Smooth muscle cell (in vitro differentiated cells): ENCODE data around the gene CALHM6. TPM values are rescaled to one million over a fixed set of nuclear protein-coding genes. Genes with fewer than 3 reads are reported as not detected.

Experiments used
- DNase-seq: peaks from one replicate; lab custom pipeline; 2025; ENCODE audit not compliant: unreplicated experiment; lab: John Stamatoyannopoulos, UW
- H2AFZ ChIP-seq: fragments of 200-600 bp; sonication (generic); 2 replicates; pipeline ENCODE4 v1.6.0; 2016; ENCODE audit warnings: antibody characterized with exemption, low read depth, mild to moderate bottlenecking
- H3F3A ChIP-seq: fragments of 200-600 bp; sonication (generic); 2 replicates; pipeline ENCODE4 v1.6.0; 2017; ENCODE audit warnings: antibody characterized with exemption, low read depth
- H3K27ac ChIP-seq: fragments of 200-600 bp; sonication (generic); 2 replicates; pipeline ENCODE4 v1.5.1; 2016; ENCODE audit warnings: low read depth, mild to moderate bottlenecking
- H3K27me3 ChIP-seq: fragments of 200-600 bp; sonication (generic); 2 replicates; pipeline ENCODE4 v1.6.1; 2016; ENCODE audit warnings: low read depth, mild to moderate bottlenecking
- H3K36me3 ChIP-seq: fragments of 200-600 bp; sonication (generic); 2 replicates; pipeline ENCODE4 v1.5.1; 2016; ENCODE audit warnings: low read depth
- H3K4me1 ChIP-seq: fragments of 200-600 bp; sonication (generic); 2 replicates; pipeline ENCODE4 v1.5.1; 2016; ENCODE audit warnings: low read depth
- H3K4me2 ChIP-seq: fragments of 200-600 bp; sonication (generic); 2 replicates; pipeline ENCODE4 v1.6.0; 2016; ENCODE audit warnings: mild to moderate bottlenecking
- H3K4me3 ChIP-seq: fragments of 200-600 bp; sonication (generic); 2 replicates; pipeline ENCODE4 v1.5.1; 2016; ENCODE audit warnings: mild to moderate bottlenecking
- H3K79me2 ChIP-seq: fragments of 200-600 bp; sonication (generic); 2 replicates; pipeline ENCODE4 v1.6.0; 2016; ENCODE audit warnings: low read depth, mild to moderate bottlenecking
- H3K9ac ChIP-seq: fragments of 200-600 bp; sonication (generic); 2 replicates; pipeline ENCODE4 v1.6.0; 2016; ENCODE audit warnings: low read depth
- H3K9me3 ChIP-seq: fragments of 200-600 bp; sonication (generic); replicated peaks from 2 replicates; pipeline ENCODE4 v1.5.1; 2016; ENCODE audit warnings: low read depth
- H4K20me1 ChIP-seq: fragments of 200-600 bp; sonication (generic); 2 replicates; pipeline ENCODE4 v1.6.0; 2016; ENCODE audit warnings: low read depth
- WGBS: methylation state at CpG from one replicate; pipeline ENCODE4 v1.1.7; 2016; ENCODE audit warnings: low lambda C conversion rate; 5-methylcytosine and 5-hydroxymethylcytosine counted together
- polyA plus RNA-seq: library from polyadenylated mRNA; unstranded; fragments of >200 nt; fragmentation: Nextera tagmentation; extraction: Ambion mirVana; gene quantifications from 2 replicates; pipeline ENCODE4 v1.2.1, GENCODE V29; 2016
- total RNA-seq: library from RNA; depleted of rRNA; stranded (reverse); fragments of >200 nt; gene quantifications from 2 replicates; pipeline ENCODE4 v1.2.3, GENCODE V29; 2014
- TF ChIP-seq, protein P1 (sequence below): fragments of 200-600 bp; sonication (generic); IDR thresholded peaks from 2 replicates; pipeline ENCODE4 v1.5.1; 2017; ENCODE audit warnings: borderline replicate concordance, mild to moderate bottlenecking, antibody characterized with exemption; ENCODE audit not compliant: insufficient read depth, poor library complexity, severe bottlenecking

CALHM6 gene
- total and polyA plus RNA-seq, 2 experiments from 2014 or later, result 4.6 to 5.1 TPM

DNA sequence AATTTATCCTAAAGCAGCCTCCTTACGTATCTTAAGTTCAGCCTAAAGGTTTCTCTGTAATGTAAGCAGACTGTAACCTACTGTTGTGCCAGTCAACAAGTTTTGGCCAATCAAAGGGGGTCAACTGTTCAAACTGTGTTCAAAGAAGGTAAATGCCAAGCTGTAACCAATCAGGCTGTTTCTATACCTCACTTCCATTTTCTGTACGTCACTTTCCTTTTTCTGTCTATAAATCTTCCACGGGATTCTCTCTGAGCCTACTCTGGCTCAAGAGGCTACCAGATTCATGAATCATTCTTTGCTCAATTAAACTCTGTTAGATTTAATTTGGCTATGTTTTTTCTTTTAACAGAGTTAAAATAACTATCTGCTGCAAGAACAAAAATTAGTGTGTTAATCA lies 5.1 kb upstream of the CALHM6 start:
- 89% methylated on average over 3 of the region's 3 CpGs for WGBS
- H3K4me2 ChIP-seq, result no peak overlapping the region
- no peak overlapping the region for H3K4me3 ChIP-seq
- no peak overlapping the region for H2AFZ ChIP-seq
- H3K79me2 ChIP-seq, result no peaks in the 10 kb centered on the region
- TF ChIP-seq, protein P1, sequence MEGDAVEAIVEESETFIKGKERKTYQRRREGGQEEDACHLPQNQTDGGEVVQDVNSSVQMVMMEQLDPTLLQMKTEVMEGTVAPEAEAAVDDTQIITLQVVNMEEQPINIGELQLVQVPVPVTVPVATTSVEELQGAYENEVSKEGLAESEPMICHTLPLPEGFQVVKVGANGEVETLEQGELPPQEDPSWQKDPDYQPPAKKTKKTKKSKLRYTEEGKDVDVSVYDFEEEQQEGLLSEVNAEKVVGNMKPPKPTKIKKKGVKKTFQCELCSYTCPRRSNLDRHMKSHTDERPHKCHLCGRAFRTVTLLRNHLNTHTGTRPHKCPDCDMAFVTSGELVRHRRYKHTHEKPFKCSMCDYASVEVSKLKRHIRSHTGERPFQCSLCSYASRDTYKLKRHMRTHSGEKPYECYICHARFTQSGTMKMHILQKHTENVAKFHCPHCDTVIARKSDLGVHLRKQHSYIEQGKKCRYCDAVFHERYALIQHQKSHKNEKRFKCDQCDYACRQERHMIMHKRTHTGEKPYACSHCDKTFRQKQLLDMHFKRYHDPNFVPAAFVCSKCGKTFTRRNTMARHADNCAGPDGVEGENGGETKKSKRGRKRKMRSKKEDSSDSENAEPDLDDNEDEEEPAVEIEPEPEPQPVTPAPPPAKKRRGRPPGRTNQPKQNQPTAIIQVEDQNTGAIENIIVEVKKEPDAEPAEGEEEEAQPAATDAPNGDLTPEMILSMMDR, result no peak
- H3K36me3 ChIP-seq, result no peaks in the 10 kb centered on the region
- no peak overlapping the region for H3K27ac ChIP-seq
- no peaks in the 10 kb centered on the region for H3K9me3 ChIP-seq
- H3K27me3 ChIP-seq, result peaks cover 16% of the 10 kb centered on the region
- H4K20me1 ChIP-seq, result no peaks in the 10 kb centered on the region
- no peaks in the 10 kb centered on the region for H3K4me1 ChIP-seq
- no peaks in the 10 kb centered on the region for H3F3A ChIP-seq
- no peak for DNase-seq
- no peak overlapping the region for H3K9ac ChIP-seq

- TF ChIP-seq, protein P1, result no peak
- peaks cover 3% of the 10 kb centered on the region for H3K4me1 ChIP-seq
- WGBS, result 88% methylated on average over 2 of the region's 2 CpGs
These were observed 4.2 kb upstream of the CALHM6 start for GRCh38 chr6:116456927-116457326.

DNA sequence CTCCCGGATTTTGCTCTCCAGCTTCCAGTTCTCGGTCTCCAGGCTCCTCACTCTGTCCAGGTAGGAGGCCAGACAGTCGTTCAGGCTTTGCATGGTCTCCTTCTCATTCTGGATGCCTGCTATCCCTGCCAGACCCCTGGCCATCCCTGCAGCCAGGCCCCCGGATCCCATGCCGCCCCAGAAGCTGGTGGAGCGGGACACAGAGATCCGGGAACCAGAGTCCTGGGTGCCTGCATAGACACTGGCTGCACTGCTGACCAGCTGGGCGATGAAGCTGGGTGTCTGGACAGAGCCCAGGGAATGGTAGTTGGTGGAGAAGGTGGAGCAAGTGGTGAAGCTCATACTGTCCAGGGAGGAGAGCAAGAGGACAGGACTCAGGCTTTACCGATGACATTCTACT lies 2.9 kb upstream of the CALHM6 start:
- Histone ChIP-seq H3K4me2 (no peak overlapping the region), H3K27me3 (peaks cover 26% of the 10 kb centered on the region), H3K79me2 (no peaks in the 10 kb centered on the region), H3K9me3 (no peaks in the 10 kb centered on the region), H3K36me3 (no peaks in the 10 kb centered on the region), H3K9ac (no peak overlapping the region), H4K20me1 (no peaks in the 10 kb centered on the region), H3K4me1 (peaks cover 3% of the 10 kb centered on the region), H3K27ac (no peak overlapping the region), H3F3A (no peaks in the 10 kb centered on the region), H2AFZ (no peak overlapping the region), H3K4me3 (no peak overlapping the region)
- WGBS, result 97% methylated on average over 9 of the region's 9 CpGs
- DNase-seq, result no peak
- TF ChIP-seq, protein P1, result no peak

More at GRCh38 chr6:116456927-116457326, 4.2 kb upstream of the CALHM6 start:
- no peaks in the 10 kb centered on the region for H3K36me3 ChIP-seq
- no peak overlapping the region for H3K4me3 ChIP-seq
- DNase-seq, result no peak
- no peaks in the 10 kb centered on the region for H3K9me3 ChIP-seq
- no peaks in the 10 kb centered on the region for H3F3A ChIP-seq
- H3K79me2 ChIP-seq, result no peaks in the 10 kb centered on the region
- no peak overlapping the region for H3K4me2 ChIP-seq
- H4K20me1 ChIP-seq, result no peaks in the 10 kb centered on the region
- H3K9ac ChIP-seq, result no peak overlapping the region
- H3K27ac ChIP-seq, result no peak overlapping the region
- no peak overlapping the region for H2AFZ ChIP-seq
- H3K27me3 ChIP-seq, result peaks cover 17% of the 10 kb centered on the region

- 82% methylated on average over 4 of the region's 4 CpGs for WGBS
- Histone ChIP-seq H3K4me1 (peaks cover 3% of the 10 kb centered on the region), H3K9me3 (no peaks in the 10 kb centered on the region), H3K9ac (no peak overlapping the region), H4K20me1 (no peaks in the 10 kb centered on the region), H3K4me3 (no peak overlapping the region), H2AFZ (no peak overlapping the region), H3K27ac (no peak overlapping the region), H3K79me2 (no peaks in the 10 kb centered on the region), H3K27me3 (peaks cover 37% of the 10 kb centered on the region), H3K4me2 (no peak overlapping the region), H3F3A (no peaks in the 10 kb centered on the region), H3K36me3 (no peaks in the 10 kb centered on the region)
- no peak for DNase-seq
- TF ChIP-seq, protein P1, result no peak
These were observed 1.2 kb upstream of the CALHM6 start for GRCh38 chr6:116459927-116460326.
